Measurements from ENCODE around the gene TMEM132C. TPM values are rescaled to one million over a fixed set of nuclear protein-coding genes. Genes with fewer than 3 reads are reported as not detected.

The TMEM132C gene
- total and polyA plus RNA-seq, 8 donors = 0.50 to 36.6 (median 33.2) TPM

DNA sequence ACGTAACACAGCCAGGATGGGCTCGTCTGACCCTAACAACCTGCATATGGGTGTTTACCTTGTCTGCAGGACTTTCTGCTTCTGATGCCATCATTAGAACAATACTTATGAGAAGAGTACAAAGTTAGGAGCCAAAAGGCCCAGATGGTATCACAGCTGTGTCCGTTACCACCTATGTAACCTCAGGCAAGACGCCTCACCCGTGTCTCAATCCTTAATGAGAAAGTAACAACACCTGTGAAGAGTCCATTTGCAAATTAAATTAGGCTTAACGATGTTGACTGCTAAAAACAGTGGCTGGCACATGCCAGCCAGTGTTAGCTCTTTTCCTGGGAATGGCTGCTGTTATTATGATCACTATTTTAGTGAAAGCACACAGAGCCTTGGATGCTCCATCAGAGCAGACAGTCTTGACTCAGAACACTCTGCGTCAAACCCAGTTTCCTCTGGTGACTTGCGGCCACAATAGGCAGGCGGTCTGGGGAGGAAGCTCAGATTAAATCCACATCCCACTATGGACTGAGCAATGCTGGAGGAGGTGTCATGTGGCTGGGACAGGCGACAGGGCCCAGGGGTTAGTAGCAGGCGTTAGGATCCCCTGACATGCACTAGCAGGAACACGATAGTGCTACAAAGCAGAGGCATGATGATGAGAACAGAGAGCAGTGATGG is 431.5 kb downstream of the TMEM132C start:
- intact Hi-C loops (cut with DNase I) = no loop called here
- TF ChIP-seq, protein P1, sequence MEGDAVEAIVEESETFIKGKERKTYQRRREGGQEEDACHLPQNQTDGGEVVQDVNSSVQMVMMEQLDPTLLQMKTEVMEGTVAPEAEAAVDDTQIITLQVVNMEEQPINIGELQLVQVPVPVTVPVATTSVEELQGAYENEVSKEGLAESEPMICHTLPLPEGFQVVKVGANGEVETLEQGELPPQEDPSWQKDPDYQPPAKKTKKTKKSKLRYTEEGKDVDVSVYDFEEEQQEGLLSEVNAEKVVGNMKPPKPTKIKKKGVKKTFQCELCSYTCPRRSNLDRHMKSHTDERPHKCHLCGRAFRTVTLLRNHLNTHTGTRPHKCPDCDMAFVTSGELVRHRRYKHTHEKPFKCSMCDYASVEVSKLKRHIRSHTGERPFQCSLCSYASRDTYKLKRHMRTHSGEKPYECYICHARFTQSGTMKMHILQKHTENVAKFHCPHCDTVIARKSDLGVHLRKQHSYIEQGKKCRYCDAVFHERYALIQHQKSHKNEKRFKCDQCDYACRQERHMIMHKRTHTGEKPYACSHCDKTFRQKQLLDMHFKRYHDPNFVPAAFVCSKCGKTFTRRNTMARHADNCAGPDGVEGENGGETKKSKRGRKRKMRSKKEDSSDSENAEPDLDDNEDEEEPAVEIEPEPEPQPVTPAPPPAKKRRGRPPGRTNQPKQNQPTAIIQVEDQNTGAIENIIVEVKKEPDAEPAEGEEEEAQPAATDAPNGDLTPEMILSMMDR (IDR thresholded peaks at IDR 0.05) = no peak
- H3K27me3 ChIP-seq = no peaks in the 10 kb centered on the region

DNA sequence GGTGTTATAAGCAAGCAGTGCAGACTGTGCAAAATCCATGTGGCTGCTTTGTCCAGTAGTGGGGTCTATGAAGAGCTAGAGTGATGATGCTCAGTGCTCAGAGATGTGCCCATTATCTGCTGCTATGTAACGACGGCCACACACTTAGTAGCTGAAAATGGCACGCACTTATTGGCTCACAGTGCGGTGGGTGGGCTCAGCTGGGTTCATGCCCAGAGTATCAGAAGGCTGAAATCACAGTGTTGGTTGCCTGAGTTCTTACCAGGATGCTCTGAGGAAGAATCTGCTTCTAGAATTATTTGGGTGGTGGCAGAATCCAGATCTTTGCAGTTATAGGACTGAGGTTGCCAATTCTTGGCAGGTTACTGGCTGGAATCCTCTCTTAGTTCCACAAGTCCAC is 432.1 kb downstream of the TMEM132C start:
- H3K36me3 ChIP-seq = no peaks in the 10 kb centered on the region
- no peaks in the 10 kb centered on the region for H3K9me3 ChIP-seq
- DNase-seq (no peak), ATAC-seq (no peak)
- no peak overlapping the region for H3K27ac ChIP-seq
- H3K4me3 ChIP-seq = no peak overlapping the region
- no peaks in the 10 kb centered on the region for H3K4me1 ChIP-seq
- no peaks in the 10 kb centered on the region for H3K27me3 ChIP-seq
- intact Hi-C loops (cut with DNase I) = no loop called here
- TF ChIP-seq, protein P1 (IDR thresholded peaks at IDR 0.05) = no peak

More for the DNA sequence above, 431.5 kb downstream of the TMEM132C start:
- Histone ChIP-seq H3K9me3 (no peaks in the 10 kb centered on the region), H3K27ac (no peak overlapping the region), H3K4me1 (no peaks in the 10 kb centered on the region), H3K36me3 (no peaks in the 10 kb centered on the region), H3K4me3 (no peak overlapping the region)
- no peak for DNase-seq
- ATAC-seq = no peak

DNA sequence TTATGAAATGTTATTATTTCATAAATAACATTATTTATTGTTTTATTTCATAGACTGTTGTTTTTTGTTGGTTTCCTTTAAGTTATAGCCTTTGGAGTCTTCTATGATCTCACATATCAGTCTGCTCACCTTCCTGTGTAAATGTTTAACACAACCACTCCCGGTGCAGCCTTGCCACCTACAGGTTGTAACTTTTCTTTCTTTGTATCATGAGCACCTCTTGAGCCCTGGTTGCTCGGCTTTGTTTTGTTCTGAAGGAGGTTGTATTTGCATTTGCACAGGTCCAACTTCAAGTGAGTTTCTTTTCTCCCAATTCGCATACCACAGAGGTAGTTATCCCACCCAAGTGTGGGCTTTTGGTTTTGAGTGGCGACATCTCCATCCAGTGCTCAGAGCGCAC is 435.4 kb downstream of the TMEM132C start:
- Histone ChIP-seq H3K9me3 (no peaks in the 10 kb centered on the region), H3K4me1 (no peaks in the 10 kb centered on the region), H3K27me3 (no peaks in the 10 kb centered on the region), H3K27ac (no peak overlapping the region), H3K4me3 (no peak overlapping the region), H3K36me3 (no peaks in the 10 kb centered on the region)
- intact Hi-C loops (cut with DNase I) = no loop called here
- TF ChIP-seq, protein P1 (IDR thresholded peaks at IDR 0.05) = no peak
- DNase-seq = peak in 1 of 4 donors; percentile 43
- ATAC-seq = no peak

DNA sequence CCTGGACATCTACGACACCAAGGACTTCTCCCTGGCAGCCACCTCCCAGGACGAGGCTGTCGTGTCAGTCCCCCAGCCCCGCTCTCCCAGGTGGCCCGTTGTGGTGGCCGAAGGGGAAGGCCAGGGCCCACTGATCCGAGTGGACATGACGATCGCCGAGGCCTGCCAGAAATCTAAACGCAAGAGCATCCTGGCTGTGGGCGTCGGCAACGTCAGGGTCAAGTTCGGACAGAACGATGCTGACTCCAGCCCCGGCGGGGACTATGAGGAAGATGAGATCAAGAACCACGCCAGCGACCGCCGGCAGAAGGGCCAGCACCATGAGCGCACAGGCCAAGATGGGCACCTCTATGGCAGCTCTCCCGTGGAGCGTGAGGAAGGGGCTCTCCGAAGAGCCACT is 438.2 kb downstream of the TMEM132C start:
- H3K27me3 ChIP-seq = no peaks in the 10 kb centered on the region
- H3K4me3 ChIP-seq = no peak overlapping the region
- H3K4me1 ChIP-seq = no peaks in the 10 kb centered on the region
- no peak overlapping the region for H3K27ac ChIP-seq
- no peaks in the 10 kb centered on the region for H3K36me3 ChIP-seq
- H3K9me3 ChIP-seq = no peaks in the 10 kb centered on the region
- DNase-seq (no peak), ATAC-seq (no peak)
- intact Hi-C loops (cut with DNase I) = no loop called here
- TF ChIP-seq, protein P1 (IDR thresholded peaks at IDR 0.05) = no peak

DNA sequence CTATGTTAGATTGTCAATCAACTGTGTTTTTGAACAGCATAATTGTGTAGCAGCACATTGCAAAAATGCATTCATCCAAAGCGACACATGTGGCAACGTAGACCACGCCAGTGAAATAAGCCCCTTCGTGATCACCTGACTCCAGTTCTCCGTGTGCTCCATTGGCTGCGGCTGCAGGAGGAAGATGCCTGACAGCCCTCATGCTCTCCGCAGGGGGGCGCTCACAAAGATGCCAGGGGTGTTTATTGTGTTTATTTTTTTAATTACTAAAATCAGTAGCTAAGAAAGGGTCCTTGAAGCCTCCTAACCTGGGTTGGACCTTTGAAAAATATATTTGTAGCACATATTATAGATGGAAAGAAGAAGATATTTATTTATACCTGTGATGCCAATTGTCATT is 440.5 kb downstream of the TMEM132C start:
- ATAC-seq = no peak
- Histone ChIP-seq H3K27me3 (no peaks in the 10 kb centered on the region), H3K36me3 (no peaks in the 10 kb centered on the region), H3K4me3 (no peak overlapping the region), H3K27ac (no peak overlapping the region), H3K9me3 (no peaks in the 10 kb centered on the region), H3K4me1 (no peaks in the 10 kb centered on the region)
- no peak for DNase-seq
- intact Hi-C loops (cut with DNase I) = no loop called here
- TF ChIP-seq, protein P1 (IDR thresholded peaks at IDR 0.05) = no peak
